Limb (tissue), 2 donors: ENCODE measurements around the gene UBASH3A.

Source experiments
- DNase-seq, 2 donors: peaks; one replicate each; pipeline ENCODE4 v3.0.0-alpha.2; 2016; ENCODE audit errors: extremely low spot score in 2 of 2

The UBASH3A gene

GRCh38 chr21:42447732-42448131 lies 44.0 kb downstream of the UBASH3A start:
- DNase-seq: no peak

- no peak for DNase-seq
Measured at GRCh38 chr21:42448686-42449085, 45.0 kb downstream of the UBASH3A start.

GRCh38 chr21:42451941-42452340 lies 48.2 kb downstream of the UBASH3A start:
- no peak for DNase-seq

- DNase-seq: peak in 1 of 2 donors; percentile 23
Measured at GRCh38 chr21:42452401-42453223, 48.9 kb downstream of the UBASH3A start.

GRCh38 chr21:42453224-42453985 lies 49.7 kb downstream of the UBASH3A start:
- peak; percentile 37 to 42 for DNase-seq

- peak in 1 of 2 donors; percentile 26 for DNase-seq
Measured at GRCh38 chr21:42453986-42454570, 50.4 kb downstream of the UBASH3A start.

GRCh38 chr21:42454786-42455185 lies 51.1 kb downstream of the UBASH3A start:
- no peak for DNase-seq

GRCh38 chr21:42455196-42455595 lies 51.5 kb downstream of the UBASH3A start:
- no peak for DNase-seq

GRCh38 chr21:42455754-42456440 lies 52.2 kb downstream of the UBASH3A start:
- DNase-seq: no peak

- no peak for DNase-seq
Measured at GRCh38 chr21:42456457-42456856, 52.8 kb downstream of the UBASH3A start.

GRCh38 chr21:42459082-42459460 lies 55.4 kb downstream of the UBASH3A start:
- no peak for DNase-seq

- no peak for DNase-seq
Measured at GRCh38 chr21:42459546-42460215, 56.0 kb downstream of the UBASH3A start.

- DNase-seq: no peak
Measured at GRCh38 chr21:42460391-42461184, 56.9 kb downstream of the UBASH3A start.

- no peak for DNase-seq
Measured at GRCh38 chr21:42461185-42461520, 57.5 kb downstream of the UBASH3A start.

GRCh38 chr21:42461881-42462877 lies 58.5 kb downstream of the UBASH3A start:
- DNase-seq: no peak

GRCh38 chr21:42463861-42464515 lies 60.3 kb downstream of the UBASH3A start:
- no peak for DNase-seq

GRCh38 chr21:42465008-42465802 lies 61.5 kb downstream of the UBASH3A start:
- DNase-seq: peak in 1 of 2 donors; percentile 32

- DNase-seq: no peak
Measured at GRCh38 chr21:42465803-42466127, 62.1 kb downstream of the UBASH3A start.
